AG04449 (cell line): ENCODE measurements around the gene AKAP6.

Experiments used
- CTCF ChIA-PET: fragments of 350-600 bp; formaldehyde crosslinking; extraction: SDS; loops from one replicate; lab custom pipeline; 2021; ENCODE audit warnings: antibody characterized with exemption; lab: Yijun Ruan, JAX
- POLR2A ChIA-PET: fragments of 400-600, 350-600 bp; formaldehyde crosslinking; extraction: SDS; loops from one replicate; lab custom pipeline; 2020; ENCODE audit warnings: antibody characterized with exemption, inconsistent platforms; lab: Yijun Ruan, JAX
- DNase-seq: peaks from one replicate; pipeline ENCODE4 v3.0.0-alpha.2; 2010; ENCODE audit warnings: low read depth, low spot score
- H3K4me3 ChIP-seq: 2 replicates; pipeline ENCODE4 v1.5.1; 2011; ENCODE audit warnings: low read depth, mild to moderate bottlenecking, control low read depth, low read length
- TF ChIP-seq, protein P1 (sequence below): IDR thresholded peaks from one replicate; pipeline ENCODE4 v1.5.1; 2011; ENCODE audit warnings: mild to moderate bottlenecking, moderate library complexity, low read length, control low read depth, inconsistent platforms; ENCODE audit not compliant: insufficient read depth; ENCODE audit errors: missing control alignments

The AKAP6 gene

DNA sequence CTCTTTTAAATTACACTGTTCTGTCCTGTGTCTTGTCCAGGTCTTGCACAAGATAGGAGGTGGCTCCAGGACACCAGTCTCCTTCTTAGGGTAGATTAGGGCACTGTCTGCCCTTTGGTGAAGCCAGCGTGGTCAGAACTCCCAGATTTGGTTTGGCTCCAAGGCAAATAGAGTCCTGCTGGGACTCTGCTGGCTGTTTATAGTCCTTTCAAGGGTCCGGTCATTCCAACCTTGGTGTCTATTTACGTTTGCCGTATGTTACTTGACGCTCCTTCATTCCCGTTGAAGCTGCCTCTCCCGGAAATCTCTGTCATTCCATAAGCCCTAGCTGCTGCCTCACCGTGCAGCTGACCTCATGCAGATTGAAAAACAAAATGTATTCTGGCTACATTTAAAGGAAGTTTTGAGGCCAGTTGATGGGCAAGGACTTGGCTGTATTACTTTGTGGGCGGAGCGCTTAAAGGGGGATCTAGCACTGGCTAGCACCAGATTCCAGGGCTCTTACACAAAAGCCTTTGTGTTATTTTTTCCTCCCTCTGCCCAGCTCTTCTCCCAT, 180.6 kb downstream of the AKAP6 start:
- peak; percentile 99 for DNase-seq
- TF ChIP-seq, protein P1, sequence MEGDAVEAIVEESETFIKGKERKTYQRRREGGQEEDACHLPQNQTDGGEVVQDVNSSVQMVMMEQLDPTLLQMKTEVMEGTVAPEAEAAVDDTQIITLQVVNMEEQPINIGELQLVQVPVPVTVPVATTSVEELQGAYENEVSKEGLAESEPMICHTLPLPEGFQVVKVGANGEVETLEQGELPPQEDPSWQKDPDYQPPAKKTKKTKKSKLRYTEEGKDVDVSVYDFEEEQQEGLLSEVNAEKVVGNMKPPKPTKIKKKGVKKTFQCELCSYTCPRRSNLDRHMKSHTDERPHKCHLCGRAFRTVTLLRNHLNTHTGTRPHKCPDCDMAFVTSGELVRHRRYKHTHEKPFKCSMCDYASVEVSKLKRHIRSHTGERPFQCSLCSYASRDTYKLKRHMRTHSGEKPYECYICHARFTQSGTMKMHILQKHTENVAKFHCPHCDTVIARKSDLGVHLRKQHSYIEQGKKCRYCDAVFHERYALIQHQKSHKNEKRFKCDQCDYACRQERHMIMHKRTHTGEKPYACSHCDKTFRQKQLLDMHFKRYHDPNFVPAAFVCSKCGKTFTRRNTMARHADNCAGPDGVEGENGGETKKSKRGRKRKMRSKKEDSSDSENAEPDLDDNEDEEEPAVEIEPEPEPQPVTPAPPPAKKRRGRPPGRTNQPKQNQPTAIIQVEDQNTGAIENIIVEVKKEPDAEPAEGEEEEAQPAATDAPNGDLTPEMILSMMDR, result no peak
- ChIA-PET POLR2A (interaction anchor here (0.7 to 1.0 kb wide), 3 partner anchors 16 to 37 kb away, joined by 4 to 8 read pairs (median 4); no protein-coding TSS in a partner anchor), CTCF (interaction anchor here (0.6 to 5.3 kb wide), 5 partner anchors 8 to 255 kb away, joined by 3 to 26 read pairs (median 5); no protein-coding TSS in a partner anchor)
- no peak overlapping the region for H3K4me3 ChIP-seq

DNA sequence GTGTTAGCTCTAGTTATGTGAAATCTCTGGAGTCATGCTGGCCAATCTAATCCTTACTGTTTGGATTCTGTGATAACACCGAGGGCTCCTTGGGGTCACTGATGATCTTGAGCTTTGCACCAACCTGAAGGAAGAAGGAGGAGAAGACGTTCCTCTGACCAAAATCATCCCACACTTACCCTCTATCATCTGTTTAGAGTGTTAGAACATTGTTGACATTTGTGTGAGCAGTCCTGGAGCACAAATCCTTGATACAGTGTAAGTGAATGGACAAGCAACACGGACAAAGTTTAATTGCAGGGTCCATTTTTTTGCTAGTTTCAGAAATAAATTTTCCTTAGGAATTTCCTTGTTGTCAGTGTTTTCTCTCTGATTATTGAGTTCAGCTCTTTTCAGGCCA, 181.7 kb downstream of the AKAP6 start:
- POLR2A ChIA-PET, result no interaction called here
- CTCF ChIA-PET, result interaction anchor here (0.7 to 5.8 kb wide), 9 partner anchors 9 to 573 kb away, joined by 3 to 48 read pairs (median 5); no protein-coding TSS in a partner anchor
- H3K4me3 ChIP-seq, result no peak overlapping the region
- TF ChIP-seq, protein P1, result no peak
- no peak for DNase-seq

DNA sequence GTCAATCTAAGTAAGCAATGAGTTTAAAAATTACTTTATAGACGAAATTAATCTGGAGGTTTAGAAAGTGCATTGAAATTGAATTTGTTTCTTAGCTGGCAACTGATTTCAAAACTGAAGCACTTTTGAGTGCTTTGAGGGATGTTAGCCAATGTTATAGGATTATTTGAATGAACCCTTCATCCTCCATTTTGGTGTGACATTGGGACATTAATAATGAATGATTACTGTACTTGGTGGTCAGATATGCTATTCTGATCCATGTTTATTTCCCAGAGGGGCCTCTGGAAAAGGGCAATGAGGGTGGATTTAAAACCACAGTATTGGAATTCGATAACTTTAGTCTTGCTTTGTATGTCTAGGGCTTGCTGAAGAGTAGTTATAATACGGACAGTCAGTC, 183.2 kb downstream of the AKAP6 start:
- CTCF ChIA-PET, result interaction anchor here (0.7 to 5.8 kb wide), 9 partner anchors 10 to 258 kb away, joined by 3 to 48 read pairs (median 7); no protein-coding TSS in a partner anchor

DNA sequence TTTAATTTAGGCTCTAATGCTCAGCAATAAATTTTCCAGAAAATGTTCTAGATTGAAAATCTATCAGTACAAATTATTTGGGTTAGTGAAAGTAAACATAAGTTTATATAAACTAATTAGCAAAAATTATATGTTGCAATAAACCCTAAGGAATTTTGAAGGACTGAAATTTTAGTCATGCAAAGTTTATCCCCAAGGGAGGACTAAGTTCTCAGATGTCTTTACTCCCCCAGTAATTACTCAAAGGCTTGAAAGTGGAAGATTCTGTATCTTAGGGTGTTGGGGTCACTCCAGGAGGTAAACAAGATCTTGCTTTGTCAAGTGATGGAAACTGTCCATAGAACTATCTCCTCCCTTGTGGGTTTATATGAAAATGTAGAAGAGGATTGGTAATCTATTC, 183.7 kb downstream of the AKAP6 start:
- ChIA-PET CTCF (interaction anchor here (0.7 to 5.8 kb wide), 9 partner anchors 13 to 258 kb away, joined by 3 to 48 read pairs (median 7); no protein-coding TSS in a partner anchor), POLR2A (no interaction called here)
- H3K4me3 ChIP-seq, result no peak overlapping the region
- DNase-seq, result no peak
- TF ChIP-seq, protein P1, result no peak

More for the DNA sequence above, 183.2 kb downstream of the AKAP6 start:
- TF ChIP-seq, protein P1, result no peak
- POLR2A ChIA-PET, result no interaction called here
- DNase-seq, result no peak
- no peak overlapping the region for H3K4me3 ChIP-seq

DNA sequence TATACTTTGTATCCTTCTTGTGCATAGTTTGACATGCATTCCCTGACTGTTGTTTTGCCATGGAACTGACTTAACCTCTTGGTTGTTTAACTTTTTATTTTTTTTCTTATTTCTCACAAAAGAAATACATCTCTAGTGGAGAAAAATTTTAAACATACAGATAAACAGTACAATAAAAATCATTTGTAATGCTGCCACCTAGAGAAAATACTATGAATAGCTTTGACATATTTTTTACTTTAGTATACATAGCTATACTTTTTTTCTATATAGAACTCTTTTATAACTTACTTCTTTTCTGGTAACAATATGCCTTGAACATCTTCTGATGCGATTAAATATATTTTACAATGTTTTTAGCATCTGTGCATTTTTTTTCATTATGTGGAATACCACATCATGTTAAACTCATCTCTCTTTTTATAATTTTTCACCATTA, 184.5 kb downstream of the AKAP6 start:
- no peak for DNase-seq
- POLR2A ChIA-PET, result interaction anchor here (0.7 kb wide), 1 partner anchor 1057 kb away, joined by 3 read pairs; no protein-coding TSS in a partner anchor
- no peak overlapping the region for H3K4me3 ChIP-seq
- CTCF ChIA-PET, result interaction anchor here (0.6 to 5.8 kb wide), 24 partner anchors 9 to 1064 kb away, joined by 3 to 48 read pairs (median 4); no protein-coding TSS in a partner anchor
- TF ChIP-seq, protein P1, result no peak

DNA sequence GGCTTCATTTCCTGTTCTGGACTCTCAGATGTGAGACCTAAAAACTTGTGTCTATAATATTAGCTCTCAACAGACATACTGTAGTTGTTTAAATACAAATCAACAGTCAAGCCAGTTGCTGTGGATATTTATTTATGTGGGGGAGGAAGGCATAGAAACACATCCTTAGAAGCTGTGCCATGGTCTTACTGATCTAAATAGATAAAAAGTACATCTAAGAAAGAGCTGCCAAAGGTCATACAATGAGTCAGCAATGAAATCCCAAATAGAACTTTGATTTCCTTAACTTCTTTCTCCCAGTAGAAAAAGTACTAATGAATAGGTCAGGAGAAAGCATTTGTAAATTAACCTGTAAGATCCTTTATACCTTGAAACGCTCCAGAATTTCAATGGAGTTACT, 185.1 kb downstream of the AKAP6 start:
- H3K4me3 ChIP-seq, result no peak overlapping the region
- TF ChIP-seq, protein P1, result no peak
- POLR2A ChIA-PET, result no interaction called here
- CTCF ChIA-PET, result interaction anchor here (0.7 to 5.8 kb wide), 23 partner anchors 10 to 1064 kb away, joined by 3 to 48 read pairs (median 4); no protein-coding TSS in a partner anchor
- no peak for DNase-seq
